Mucosa of gallbladder (tissue), 1 donor: Measurements from ENCODE around the gene HPGD. TPM values are rescaled to one million over a fixed set of nuclear protein-coding genes. Genes with fewer than 3 reads are reported as not detected.

ENCODE experiments used
- DNase-seq: peaks from one replicate; pipeline ENCODE4 v3.0.0-alpha.2; 2020; ENCODE audit warnings: low spot score
- total RNA-seq: library from RNA; stranded (reverse); gene quantifications from one replicate; pipeline ENCODE4 v1.2.1, GENCODE V29; 2021
- donor health status: DM: no; HTN: no; CAD: no.

HPGD gene
- 37.2 TPM for total RNA-seq

- DNase-seq, result peak; percentile 66
Observed at GRCh38 chr4:174522183-174523024, at the start of gene HPGD. HPGD (minus strand) TSS chr4:174522488; CDS start chr4:174522451, 37 bp downstream.

- DNase-seq, result no peak
Observed at GRCh38 chr4:174564529-174564928, 42.2 kb upstream of the HPGD start.

- no peak for DNase-seq
Observed at GRCh38 chr4:174563399-174563798, 41.1 kb upstream of the HPGD start.

- DNase-seq, result no peak
Observed at GRCh38 chr4:174561560-174561959, 39.3 kb upstream of the HPGD start.

- no peak for DNase-seq
Observed at GRCh38 chr4:174559894-174560293, 37.6 kb upstream of the HPGD start.

- no peak for DNase-seq
Observed at GRCh38 chr4:174555789-174556630, 33.7 kb upstream of the HPGD start.

GRCh38 chr4:174554231-174554728, 32.0 kb upstream of the HPGD start:
- no peak for DNase-seq

- no peak for DNase-seq
Observed at GRCh38 chr4:174553828-174554227, 31.5 kb upstream of the HPGD start.

- DNase-seq, result no peak
Observed at GRCh38 chr4:174553031-174553430, 30.7 kb upstream of the HPGD start.

GRCh38 chr4:174550541-174550940, 28.3 kb upstream of the HPGD start:
- DNase-seq, result no peak

- no peak for DNase-seq
Observed at GRCh38 chr4:174549721-174550120, 27.4 kb upstream of the HPGD start.

GRCh38 chr4:174545268-174545667, 23.0 kb upstream of the HPGD start:
- DNase-seq, result no peak

- no peak for DNase-seq
Observed at GRCh38 chr4:174544496-174544895, 22.2 kb upstream of the HPGD start.

GRCh38 chr4:174540175-174540574, 17.9 kb upstream of the HPGD start:
- no peak for DNase-seq

- no peak for DNase-seq
Observed at GRCh38 chr4:174539571-174539970, 17.3 kb upstream of the HPGD start.

- no peak for DNase-seq
Observed at GRCh38 chr4:174538876-174539250, 16.6 kb upstream of the HPGD start.

- no peak for DNase-seq
Observed at GRCh38 chr4:174538123-174538875, 16.0 kb upstream of the HPGD start.

GRCh38 chr4:174537634-174538033, 15.3 kb upstream of the HPGD start:
- DNase-seq, result no peak

- DNase-seq, result no peak
Observed at GRCh38 chr4:174534461-174534860, 12.2 kb upstream of the HPGD start.

GRCh38 chr4:174532445-174532844, 10.2 kb upstream of the HPGD start:
- no peak for DNase-seq

GRCh38 chr4:174531486-174531885, 9.2 kb upstream of the HPGD start:
- no peak for DNase-seq

GRCh38 chr4:174528226-174528625, 5.9 kb upstream of the HPGD start:
- DNase-seq, result no peak
